ENCODE results near the gene PRL.

The PRL gene

DNA sequence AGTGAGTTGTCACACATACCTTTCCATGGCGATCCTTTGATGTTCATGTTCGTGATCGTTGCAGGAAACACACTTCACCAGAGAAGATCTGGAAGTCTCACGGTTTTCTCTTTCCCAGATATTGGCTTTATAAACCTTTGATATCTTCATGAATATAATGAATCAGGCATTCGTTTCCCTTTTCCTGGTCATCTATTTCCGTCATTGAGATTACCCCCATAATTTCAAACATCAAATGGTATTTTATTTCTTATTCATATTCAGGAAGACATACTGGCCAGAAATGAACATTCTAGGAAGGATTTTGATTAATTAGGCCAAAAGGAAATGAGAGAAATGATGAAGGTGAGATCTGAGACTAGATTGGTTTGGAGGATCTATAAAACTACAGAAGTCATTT, at the start of gene PRL:
Gene PRL, minus strand, starts transcription at position 101 of the 400 bp plus-strand sequence. Its CDS starts 54 bp downstream, at position 47.
- no peak for DNase-seq (ENCODE audit: low read depth)

DNA sequence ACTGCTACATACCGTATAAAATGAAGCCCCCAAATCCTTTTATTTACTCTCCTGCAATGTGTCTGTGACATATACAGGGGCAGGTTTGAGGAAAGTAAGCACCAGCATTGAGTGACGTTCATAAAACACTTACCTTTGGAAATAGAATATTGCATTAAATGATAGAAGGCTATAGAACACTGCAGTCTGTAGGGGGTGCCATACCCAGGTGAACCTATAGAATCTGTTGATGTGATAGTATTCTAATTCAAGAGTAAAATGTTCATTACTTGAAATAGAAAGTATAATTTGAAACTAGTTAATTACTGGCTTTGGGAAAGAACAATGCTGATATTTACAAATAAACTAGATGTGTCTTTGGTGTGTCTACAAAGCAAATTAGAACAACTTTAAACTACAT, 47.0 kb upstream of the PRL start:
- no peak for DNase-seq (ENCODE audit: low read depth)

DNA sequence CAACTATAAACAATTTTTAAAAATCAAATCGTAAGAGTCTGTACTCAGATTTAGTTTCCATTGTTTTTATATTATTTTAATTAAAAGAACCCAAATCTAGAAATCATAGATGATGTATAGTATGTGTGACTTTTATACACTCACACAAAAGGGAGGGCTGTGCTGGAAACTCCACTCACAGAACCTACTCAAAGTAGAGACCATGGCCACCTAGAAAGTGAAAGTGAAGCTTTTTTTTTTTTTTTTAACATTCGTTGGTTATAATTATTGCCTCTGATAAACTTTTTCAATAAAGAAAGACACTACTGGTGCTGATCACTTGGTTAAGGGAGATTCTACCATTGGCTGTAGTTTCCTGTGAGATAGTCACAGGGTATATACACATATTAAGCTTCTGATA, 37.9 kb upstream of the PRL start:
- DNase-seq (ENCODE audit: low read depth): no peak

DNA sequence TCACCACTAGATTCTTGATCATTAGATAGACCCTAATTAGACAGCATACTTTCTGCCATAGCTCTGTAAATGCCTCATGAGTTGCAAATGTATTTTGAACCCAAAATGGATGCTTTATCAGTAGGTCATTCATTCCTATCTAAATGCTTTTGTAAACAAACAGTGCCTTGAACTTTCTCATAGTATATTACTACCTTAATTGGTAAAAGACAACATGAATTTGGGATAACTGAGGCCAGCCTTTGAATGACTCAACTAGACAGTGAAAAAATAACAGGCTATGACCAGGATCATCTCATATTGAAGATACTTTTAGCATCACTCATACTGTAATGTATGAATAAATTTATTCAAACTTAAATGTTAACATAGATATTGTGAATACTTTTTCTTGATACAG, 37.0 kb upstream of the PRL start:
- no peak for DNase-seq (ENCODE audit: low read depth)

DNA sequence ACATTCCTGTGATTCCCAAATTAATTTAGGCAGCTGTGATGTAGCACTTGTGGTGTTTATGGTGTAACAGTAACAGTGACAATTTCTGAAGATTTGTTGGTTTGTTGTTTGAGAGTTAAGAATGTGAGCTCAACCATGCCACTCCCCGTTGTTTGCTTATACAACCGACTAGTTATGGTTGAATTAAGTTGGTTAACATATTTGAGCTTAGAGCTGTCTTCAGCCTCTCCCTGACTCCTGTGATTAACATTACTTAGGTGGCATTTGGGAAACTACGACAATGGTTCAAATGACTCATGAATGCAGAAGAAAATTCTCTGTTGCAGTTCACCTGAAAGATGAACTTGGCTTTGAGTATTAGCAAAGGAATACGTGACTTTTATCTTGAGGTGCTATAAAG, 35.9 kb upstream of the PRL start:
- no peak for DNase-seq (ENCODE audit: low read depth)

DNA sequence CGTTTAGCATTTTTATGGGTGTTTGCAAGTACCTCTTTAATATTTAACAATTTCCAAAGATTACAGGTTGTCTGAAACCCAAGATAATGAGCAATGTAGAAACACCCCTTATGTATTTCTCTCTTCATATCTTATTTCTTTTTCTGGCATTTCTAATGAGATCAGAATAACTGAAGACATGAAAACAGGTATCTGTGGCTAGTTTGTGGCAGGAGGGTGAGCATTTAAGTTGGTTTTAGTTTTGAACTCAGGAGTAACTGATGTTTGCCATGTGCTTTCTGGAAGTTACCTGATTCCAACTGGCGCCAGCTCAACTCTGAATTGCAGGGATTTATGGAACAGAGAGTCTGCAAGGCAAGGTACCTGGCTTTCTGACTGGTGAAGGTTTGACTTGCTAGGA, 35.4 kb upstream of the PRL start:
- no peak for DNase-seq (ENCODE audit: low read depth)

DNA sequence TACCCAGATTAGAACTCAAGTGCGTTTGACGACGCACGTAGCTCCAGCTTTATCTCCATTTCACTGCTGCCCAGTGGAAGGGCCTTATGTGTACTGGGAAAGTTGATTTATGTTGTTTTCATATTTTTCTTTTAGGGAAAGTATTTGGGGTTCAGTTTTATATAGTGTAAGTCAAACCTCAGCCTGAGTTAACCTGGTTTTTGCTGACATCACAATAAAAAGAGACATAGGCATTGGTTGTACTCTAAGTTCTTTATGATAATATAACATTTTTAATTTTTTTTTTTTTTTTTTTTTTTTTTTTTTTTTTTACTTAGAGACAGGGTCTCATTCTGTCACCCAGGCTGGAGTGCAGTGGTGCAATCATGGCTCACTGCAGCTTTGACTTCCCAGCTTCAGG, 34.1 kb upstream of the PRL start:
- DNase-seq (ENCODE audit: low read depth): no peak

DNA sequence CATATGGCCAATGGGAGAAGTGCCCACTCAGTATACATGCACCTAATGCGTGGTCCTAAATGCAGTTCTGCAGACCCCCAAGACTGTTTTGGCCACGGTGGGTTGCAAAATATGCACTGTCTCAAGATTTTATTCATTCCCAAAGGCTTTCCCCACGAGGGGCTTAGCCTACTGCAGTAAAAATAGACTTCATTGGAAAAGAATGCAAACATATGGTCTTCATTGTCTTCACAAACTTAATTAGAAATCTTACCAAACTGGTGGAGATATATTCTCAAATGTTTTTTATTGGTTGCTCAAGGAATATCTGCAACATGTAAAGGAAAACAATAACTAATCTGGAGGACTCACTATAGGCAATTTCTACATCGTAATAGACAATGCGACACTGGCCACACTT, 31.6 kb upstream of the PRL start:
- no peak for DNase-seq (ENCODE audit: low read depth)

DNA sequence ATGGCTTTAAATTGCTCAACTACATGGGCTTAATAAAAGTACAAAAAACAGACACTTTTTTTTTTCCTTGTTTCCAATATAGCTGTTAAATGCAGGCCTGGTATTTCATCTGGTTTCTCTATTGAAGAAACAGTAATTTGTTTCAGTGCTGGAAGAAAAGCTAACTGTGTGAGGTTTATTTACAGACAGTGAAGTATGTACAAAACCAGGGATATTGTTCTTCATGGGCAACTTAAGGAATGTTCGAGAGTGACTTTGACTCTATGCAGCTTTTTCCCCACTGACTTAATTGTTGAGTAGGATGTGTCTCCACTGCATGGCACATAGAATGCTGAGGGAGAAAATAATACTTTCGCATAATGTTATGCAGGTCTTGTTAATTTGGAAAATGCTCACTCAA, 31.0 kb upstream of the PRL start:
- DNase-seq (ENCODE audit: low read depth): no peak

DNA sequence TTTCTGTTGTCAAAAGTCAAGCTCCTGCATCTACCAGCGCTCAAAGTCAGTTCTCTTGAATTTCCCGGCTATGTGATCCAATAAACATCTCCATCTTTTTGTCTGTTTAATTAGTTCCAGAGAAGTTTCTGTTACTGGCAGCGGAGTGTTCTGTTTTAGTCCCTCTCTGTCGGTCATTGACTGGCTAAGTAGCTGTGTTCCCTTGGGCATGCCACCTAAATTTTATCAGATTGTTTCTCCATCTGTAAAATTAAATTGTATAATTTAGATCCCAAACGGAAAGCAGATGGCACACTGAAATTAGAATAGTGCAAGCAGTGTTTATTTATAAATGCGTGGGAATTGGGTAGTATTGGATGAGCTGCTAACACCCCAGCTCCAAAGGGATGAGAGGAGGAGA, 29.7 kb upstream of the PRL start:
- DNase-seq (ENCODE audit: low read depth): no peak

DNA sequence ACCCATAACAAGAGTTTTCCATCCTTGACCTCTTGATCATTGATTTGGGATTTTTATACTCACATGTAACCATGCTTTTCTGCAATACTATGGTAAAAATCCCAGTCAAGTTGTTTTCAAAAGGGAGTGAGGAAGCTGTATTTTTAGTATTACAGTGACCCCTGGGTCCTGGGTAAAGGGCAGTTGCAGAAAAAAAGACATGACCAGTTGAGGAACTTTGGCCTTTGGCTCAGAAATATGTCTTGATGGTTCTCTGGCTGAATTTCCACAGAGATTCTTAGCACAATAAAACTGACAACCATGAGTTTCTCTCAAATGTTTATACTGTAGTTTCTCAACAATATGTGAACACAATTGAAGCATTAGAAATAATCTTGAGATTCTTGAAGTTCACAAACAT, 28.6 kb upstream of the PRL start:
- DNase-seq (ENCODE audit: low read depth): no peak

DNA sequence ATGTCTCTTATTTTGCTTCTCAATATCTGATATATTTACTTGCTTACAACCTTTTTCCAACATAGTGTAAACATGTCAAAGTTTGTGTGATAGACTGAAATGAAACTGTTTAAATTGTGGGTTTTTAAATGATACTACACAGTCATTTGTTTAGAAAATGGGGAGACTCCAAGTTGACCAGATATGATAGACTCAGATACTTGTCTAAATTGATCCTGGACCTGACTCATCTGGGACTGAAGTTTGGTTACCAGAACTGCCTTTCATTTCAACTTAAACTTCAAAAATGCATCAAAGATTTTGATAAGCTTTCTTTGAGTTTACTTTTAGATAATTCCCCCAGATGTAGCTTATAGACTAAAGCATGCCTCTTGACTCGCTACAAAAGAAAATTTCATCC, 27.0 kb upstream of the PRL start:
- DNase-seq (ENCODE audit: low read depth): no peak

DNA sequence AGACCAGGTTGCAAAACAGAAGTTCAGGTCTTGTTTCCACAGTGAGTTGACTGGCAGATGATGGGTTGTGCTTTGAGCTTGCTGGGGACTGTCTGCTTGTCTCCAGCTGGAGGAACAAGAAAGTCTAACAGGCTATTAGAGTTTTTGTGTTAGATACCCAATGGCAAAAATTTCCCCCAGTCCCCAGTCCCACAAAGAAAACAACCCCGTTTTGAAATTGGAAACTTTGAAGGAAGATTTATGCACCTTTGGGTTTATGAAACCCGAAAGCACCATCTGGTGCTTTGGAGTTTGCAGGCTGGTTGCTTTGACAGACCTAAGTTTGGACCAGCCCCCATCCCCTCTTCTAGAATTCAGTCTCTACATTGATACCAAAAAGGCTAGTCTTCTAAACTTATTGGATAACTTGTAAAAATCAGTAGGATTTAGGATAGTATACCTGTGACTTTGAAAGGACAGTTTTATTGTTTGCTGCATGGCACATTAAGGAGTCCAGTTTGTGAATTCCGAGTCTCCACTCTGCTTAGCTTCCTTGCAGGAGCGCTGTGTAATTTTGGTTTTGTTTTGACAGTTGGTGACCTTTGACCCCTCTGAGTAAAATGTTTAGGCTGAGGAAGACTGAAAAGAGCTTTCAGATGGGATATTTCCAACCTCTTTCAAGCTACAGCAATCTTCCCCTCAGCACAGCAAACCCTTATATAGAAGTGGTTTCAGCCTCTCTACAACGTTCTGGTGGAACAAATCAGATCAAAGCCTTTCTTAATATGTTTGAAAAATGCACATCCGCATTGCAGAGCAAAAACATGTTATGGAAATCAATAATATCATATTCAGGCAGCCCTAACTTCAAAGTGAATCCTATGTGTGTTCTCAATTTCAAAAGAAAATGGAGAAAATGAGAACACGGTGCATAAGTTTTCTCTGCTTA, 25.5 kb upstream of the PRL start:
- DNase-seq (ENCODE audit: low read depth): no peak

DNA sequence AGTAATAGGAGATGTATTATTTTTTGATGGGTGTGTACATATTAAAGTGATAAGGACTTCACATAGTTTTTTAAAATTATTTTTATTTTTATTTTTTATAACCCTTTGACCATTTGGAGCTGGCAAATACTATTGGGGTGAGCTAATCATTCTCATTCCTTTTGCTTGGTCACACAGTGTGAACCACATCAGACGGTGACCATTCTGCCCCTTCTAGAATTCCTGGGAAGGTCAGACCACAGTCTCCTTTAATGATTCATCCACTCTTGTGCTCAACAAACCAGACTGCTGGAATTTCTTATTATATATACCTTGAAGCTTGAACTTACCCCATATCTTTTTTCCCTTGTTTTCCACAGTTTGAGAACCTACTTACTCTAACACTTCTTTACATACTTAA, 23.9 kb upstream of the PRL start:
- no peak for DNase-seq (ENCODE audit: low read depth)

DNA sequence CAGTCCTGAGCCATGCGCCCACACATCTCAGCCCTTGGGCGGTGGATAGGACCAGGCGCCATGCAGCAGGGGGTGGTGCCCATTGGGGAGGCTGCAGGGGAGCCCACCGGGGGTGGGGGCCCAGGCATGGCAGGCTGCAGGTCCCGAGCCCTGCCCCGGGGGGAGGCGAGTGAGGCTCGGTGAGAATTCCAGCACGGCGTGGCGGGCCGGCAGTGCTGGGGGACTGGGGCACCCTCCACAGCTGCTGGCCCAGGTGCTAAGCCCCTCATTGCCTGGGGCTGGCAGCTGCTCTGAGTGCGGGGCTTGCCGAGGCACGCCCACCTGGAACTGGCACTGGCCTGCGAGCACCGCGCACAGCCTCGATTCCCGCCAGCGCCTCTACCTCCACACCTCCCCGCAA, 21.6 kb upstream of the PRL start:
- DNase-seq (ENCODE audit: low read depth): no peak

DNA sequence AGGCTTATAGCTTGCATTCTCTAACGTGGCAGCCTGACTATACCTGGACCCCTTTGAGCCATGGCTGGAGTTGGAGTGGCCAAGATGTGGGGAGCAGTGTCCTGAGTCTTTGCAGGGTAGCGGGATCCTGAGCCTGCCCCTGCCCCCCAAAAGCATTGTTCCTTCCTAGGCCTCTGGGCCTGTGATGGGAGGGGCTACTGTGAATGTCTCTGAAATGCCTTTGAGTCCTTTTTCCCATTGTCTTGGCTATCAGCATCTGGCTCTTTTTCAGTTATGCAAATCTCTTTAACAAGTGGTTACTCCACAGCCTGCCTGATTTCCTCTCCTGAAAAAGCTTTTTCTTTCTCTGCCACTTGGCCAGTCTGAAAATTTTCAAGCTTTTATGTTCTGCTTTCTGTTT, 17.0 kb upstream of the PRL start:
- DNase-seq (ENCODE audit: low read depth): no peak

DNA sequence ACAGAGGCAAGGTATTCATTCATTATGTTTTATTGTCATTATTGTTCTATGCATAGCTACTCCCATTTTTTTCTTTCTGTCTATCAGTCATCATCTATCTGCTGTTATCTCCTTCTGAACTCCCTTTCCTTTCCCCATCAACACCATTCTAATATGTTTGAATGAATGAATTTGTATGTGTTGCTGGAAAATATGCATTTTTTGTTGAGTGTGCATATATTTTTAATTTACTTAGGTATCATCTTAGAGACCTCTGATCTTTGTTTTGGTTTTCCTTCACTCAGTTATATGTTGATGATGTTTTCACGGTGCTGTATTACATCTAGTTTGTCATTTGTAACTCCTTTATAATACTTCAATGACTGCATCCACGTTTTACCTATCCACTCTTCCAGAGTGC, 12.1 kb upstream of the PRL start:
- DNase-seq (ENCODE audit: low read depth): no peak

DNA sequence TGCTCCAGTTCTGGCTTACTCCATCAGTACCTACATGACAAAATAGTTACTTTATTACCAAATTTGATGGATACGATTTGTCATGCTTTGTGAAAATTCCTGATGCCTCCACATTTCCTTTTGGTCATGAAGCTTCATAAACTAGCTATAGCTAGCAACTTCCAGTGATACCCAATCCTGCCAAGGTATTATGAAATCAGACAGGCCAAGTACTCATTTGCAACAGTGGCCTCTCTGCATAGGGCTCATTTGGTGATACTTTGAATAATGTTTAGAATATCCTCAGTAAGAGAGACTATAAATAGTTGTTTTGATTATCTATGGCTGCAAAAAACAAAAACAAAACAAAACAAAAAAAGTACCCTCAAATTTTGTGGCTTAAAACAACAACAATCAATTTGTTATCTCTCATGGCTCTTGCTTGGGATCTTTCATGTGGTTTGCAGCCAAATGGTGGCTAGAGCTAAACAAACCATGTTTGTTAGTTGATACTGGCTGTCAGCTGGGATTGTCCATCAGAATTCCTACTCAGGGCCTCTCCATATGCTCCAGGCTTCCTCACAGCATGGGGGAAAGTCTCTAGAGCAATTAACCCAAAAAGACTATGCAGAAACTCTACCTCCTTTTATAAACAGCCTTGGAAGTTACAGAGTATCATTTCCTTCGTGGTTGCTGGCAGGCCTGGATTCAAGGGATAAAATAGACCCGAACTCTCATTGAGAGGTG, 10.1 kb upstream of the PRL start:
- no peak for DNase-seq (ENCODE audit: low read depth)

DNA sequence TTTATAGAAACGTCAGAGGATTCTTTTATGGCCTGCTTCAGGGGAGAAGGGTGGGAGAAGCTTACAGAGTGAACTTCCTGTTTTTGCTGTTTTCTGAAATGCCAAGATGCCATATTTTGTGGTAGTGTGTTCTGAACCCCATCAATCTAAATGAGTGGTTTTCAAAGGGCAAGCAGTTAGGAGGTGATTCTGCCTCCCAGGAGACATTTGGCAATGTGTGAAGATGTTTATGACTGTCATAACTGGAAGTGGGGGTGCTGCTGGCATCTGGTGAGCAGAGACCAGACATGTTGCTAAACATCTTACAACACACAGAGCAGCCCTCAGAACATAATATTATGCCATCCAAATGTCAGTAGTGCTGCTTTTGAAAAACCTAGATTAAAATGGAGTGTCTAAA, 6.0 kb upstream of the PRL start:
- DNase-seq (ENCODE audit: low read depth): no peak

DNA sequence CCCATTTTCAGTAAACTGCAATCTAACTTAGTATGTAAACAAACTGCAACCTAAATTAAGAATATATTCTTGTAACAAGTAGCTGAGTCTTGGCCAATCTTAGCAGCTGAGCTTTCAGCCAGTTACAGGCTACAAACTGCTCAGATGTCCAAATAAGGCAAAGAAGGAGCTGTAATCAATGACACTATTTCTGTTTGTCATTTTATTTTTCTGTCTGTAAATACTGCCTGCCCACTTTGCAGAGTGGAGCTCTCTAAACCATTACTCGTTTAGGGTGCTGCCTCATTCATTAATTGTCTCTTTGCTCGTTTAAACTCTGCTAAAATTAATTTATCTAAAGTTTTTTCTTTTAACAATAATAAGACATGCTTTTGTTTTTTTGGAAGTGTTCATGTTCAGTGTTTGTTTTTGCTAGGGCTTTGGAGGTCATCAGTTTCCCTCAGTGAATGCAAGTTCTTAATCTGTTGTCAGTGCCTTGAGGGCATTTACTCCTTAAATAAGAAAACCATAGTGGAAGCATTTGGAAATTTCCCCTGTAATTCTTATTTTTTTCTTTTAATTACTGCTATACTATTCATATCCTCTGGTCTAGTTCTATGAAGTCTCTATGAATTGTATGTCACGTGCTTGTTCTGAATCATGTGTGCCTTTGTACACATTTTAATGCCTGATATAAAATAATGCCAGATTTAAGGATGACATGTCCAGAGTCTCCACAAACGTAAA, 3.6 kb upstream of the PRL start:
- DNase-seq (ENCODE audit: low read depth): no peak

DNA sequence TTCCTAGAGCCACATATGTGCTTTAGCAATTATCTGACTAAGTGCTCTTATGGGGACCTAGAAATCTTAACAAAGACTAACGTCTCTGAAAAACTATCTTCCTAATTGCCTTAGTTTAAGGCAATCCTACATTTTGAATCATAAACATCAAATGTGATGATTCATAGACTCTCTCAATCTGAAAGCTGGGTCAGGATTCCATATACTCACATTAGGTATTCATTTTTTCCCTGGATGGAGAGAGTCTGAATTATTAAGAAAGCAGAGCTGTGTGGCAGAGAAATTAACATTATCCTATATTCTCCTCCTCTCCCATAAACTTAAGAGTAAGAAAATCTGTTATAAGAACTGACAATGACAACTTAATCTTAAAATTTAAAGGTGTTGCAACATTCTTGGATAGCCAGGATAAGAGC, 1.6 kb upstream of the PRL start:
- no peak for DNase-seq (ENCODE audit: low read depth)

DNA sequence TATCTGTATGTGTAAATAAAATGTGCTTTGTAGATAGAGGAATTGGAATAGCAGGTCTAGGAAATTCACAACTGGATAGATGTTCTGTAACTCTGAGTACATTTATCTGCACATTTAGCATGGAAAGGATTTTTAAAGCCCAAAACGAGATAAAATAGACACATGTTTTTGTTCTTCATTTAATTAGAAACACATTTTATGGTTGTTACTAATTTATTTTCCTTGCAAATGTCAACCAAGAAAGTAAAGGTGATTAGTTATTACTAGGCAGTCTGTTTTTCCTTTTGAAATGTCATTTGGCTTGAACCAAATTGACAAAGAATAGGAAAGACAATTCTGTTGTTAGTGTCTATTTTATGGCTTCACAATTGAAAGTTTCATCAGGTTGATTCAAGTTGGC, 769 bp downstream of the PRL start:
- DNase-seq (ENCODE audit: low read depth): no peak

DNA sequence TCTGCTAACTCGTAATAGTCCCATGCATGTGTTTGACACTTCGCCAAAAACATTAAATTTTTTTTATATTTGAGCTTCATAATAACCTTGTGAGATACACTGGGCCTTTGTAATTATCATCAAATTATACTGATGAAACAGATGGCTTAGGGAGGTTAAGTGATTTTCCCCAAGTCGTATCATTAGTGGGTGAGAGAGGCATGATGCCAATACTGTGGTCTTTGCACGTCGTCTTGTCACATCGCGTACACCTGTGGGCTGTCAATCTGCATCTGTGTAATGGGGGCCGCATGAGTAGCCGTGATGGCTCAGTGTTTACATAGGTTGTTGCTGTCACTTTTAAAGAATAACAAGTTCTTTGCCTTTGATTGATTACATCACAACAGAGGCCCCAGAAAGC, 1.7 kb downstream of the PRL start:
- no peak for DNase-seq (ENCODE audit: low read depth)

All from stimulated activated CD8-positive, alpha-beta memory T cell treated with anti-CD3 and anti-CD28 coated beads, Interleukin-12 subunit alpha, Interleukin-12 subunit beta, amount 100 ng/mL, for 4 hours (primary cell).